Nephron (organoid): ENCODE data around the gene ATP5MK.
"Not testable (repeated sequence)": the region's sequence is repeated elsewhere in the genome, so short reads cannot be mapped to it uniquely, and the experiment has no call there.

ENCODE experiments used
- H3K27ac Mint-ChIP-seq, 3 experiments: 2 replicates each; pipeline ENCODE4 v1.8.0; 2020; ENCODE audit warnings: mixed read lengths in 3 of 3, mild to moderate bottlenecking in 2 of 3, moderate library complexity in 1 of 3
- H3K27me3 Mint-ChIP-seq: 2 replicates; pipeline ENCODE4 v1.8.0; 2021; ENCODE audit warnings: low read depth, mild to moderate bottlenecking, moderate library complexity, mixed read lengths
- H3K36me3 Mint-ChIP-seq: 2 replicates; pipeline ENCODE4 v1.8.0; 2020; ENCODE audit warnings: low read depth, mixed read lengths
- H3K4me1 Mint-ChIP-seq: 2 replicates; pipeline ENCODE4 v1.8.0; 2020; ENCODE audit warnings: mixed read lengths
- H3K4me3 Mint-ChIP-seq, 3 experiments: 2 replicates each; pipeline ENCODE4 v1.8.0; 2020; ENCODE audit warnings: mild to moderate bottlenecking in 3 of 3, mixed read lengths in 3 of 3, moderate library complexity in 2 of 3
- H3K9me3 Mint-ChIP-seq: 2 replicates; pipeline ENCODE4 v1.8.0; 2020; ENCODE audit warnings: mixed read lengths
- TF ChIP-seq, protein P1 (sequence below), 3 experiments: fragments of 200-600 bp; sonication (generic); IDR thresholded peaks; one replicate each; pipeline ENCODE4 v1.5.0; 2021; ENCODE audit warnings: antibody characterized with exemption in 3 of 3; ENCODE audit not compliant: unreplicated experiment in 3 of 3

The ATP5MK gene

DNA sequence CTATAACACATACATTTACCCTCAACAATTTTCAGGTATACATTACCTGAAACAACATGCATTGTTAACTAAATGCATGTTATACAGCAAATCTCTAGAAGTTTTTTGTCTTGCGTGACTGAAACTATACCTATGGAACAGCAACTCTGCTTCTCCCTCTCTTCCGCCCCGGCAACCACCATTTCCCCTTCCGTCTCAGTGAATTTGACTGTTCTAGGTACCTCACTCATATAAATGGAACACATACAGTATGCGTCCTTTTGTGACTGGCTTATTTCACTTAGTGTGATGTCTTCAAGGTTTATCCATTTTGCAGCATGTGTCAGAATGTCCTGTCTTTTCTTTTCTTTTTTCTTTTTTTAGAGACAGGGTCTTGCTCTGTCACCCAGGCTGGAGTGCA, 33.4 kb upstream of the ATP5MK start:
- H3K9me3 Mint-ChIP-seq = no peaks in the 10 kb centered on the region
- peaks cover 70% of the 10 kb centered on the region for H3K36me3 Mint-ChIP-seq
- TF ChIP-seq, protein P1, sequence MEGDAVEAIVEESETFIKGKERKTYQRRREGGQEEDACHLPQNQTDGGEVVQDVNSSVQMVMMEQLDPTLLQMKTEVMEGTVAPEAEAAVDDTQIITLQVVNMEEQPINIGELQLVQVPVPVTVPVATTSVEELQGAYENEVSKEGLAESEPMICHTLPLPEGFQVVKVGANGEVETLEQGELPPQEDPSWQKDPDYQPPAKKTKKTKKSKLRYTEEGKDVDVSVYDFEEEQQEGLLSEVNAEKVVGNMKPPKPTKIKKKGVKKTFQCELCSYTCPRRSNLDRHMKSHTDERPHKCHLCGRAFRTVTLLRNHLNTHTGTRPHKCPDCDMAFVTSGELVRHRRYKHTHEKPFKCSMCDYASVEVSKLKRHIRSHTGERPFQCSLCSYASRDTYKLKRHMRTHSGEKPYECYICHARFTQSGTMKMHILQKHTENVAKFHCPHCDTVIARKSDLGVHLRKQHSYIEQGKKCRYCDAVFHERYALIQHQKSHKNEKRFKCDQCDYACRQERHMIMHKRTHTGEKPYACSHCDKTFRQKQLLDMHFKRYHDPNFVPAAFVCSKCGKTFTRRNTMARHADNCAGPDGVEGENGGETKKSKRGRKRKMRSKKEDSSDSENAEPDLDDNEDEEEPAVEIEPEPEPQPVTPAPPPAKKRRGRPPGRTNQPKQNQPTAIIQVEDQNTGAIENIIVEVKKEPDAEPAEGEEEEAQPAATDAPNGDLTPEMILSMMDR (IDR thresholded peaks at IDR 0.05; ENCODE audit: unreplicated experiment in 3 of 3) = no peak

DNA sequence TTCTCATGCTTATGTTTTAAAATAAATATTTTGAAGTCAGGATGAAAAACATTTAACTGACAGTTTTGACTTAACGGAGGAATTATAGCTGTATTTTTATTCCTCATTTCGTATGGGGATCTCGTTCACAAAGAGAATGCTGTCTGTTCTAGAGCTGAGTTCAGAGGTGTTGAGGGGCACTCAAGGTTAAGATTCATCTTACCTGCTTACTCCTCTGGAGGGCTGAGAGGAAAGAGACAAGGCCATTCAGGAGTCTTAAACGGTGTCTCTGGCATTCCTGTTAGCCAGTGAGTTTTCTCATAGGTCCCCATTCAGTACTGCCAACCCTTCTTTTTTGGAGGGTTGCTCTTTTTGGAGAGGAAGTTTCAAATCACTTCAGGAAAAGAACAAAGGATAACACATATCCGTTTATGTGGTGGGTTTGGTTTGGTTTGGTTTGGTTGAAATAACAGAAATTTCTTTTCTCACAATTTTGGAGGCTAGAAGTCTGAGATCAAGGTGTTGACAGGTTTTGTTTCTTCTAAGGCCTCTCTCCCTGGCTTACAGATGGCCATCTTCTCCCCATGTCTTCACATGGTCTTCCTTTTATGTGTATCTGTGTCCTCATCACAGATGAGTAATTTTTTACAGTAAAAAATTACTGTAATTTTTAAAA, 32.8 kb upstream of the ATP5MK start:
- Mint-ChIP-seq H3K27ac (no peak overlapping the region), H3K36me3 (peaks cover 75% of the 10 kb centered on the region), H3K4me3 (no peak overlapping the region), H3K4me1 (no peaks in the 10 kb centered on the region), H3K27me3 (no peaks in the 10 kb centered on the region), H3K9me3 (no peaks in the 10 kb centered on the region)
- TF ChIP-seq, protein P1 (IDR thresholded peaks at IDR 0.05; ENCODE audit: unreplicated experiment in 3 of 3) = no peak

More for the DNA sequence above, 33.4 kb upstream of the ATP5MK start:
- H3K27me3 Mint-ChIP-seq = no peaks in the 10 kb centered on the region
- no peaks in the 10 kb centered on the region for H3K4me1 Mint-ChIP-seq
- no peak overlapping the region for H3K4me3 Mint-ChIP-seq
- H3K27ac Mint-ChIP-seq = no peak overlapping the region

DNA sequence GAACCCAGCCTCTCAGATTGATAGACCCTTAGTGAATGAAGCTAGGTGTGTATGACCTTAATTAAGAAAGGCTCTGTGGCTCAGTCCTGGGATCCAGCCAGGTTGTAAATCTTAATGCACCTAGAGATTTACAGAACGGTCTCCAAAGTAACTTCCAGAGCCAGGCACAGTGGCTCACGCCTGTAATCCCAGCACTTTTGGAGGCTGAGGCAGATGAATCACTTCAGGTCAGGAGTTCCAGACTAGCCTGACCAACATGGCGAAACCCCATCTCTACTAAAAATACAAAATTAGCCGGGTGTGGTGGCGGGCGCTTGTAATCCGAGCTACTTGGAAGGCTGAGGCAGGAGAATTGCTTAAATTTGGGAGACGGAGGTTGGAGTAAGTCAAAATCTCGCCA, 31.6 kb upstream of the ATP5MK start:
- H3K4me3 Mint-ChIP-seq = no peak overlapping the region
- TF ChIP-seq, protein P1 (IDR thresholded peaks at IDR 0.05; ENCODE audit: unreplicated experiment in 3 of 3) = no peak
- H3K36me3 Mint-ChIP-seq = peaks cover 78% of the 10 kb centered on the region
- H3K27me3 Mint-ChIP-seq = no peaks in the 10 kb centered on the region
- no peaks in the 10 kb centered on the region for H3K4me1 Mint-ChIP-seq
- H3K9me3 Mint-ChIP-seq = no peaks in the 10 kb centered on the region
- no peak overlapping the region for H3K27ac Mint-ChIP-seq

DNA sequence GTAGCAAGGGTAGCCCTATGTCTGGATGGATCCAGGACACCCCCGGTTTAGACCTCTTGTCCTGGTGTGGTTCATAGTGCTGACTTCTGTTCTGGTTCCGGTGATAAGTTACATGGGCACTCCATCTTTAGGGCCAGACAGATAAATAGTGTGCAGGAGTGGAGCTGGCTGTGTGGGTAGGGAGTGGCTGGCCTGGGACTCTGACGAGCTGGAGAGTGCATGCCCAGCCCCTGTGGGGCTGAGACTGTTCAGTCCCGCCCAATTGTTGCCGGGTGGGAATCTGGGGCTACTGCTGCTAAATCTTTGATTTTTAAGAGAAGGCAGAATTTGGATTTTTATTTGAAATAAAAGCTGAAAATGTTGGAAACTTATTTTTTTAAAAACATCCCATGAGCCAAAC, 27.5 kb upstream of the ATP5MK start:
- H3K27ac Mint-ChIP-seq = no peak overlapping the region
- H3K4me1 Mint-ChIP-seq = no peaks in the 10 kb centered on the region
- H3K27me3 Mint-ChIP-seq = no peaks in the 10 kb centered on the region
- TF ChIP-seq, protein P1 (IDR thresholded peaks at IDR 0.05; ENCODE audit: unreplicated experiment in 3 of 3) = no peak
- peaks cover 74% of the 10 kb centered on the region for H3K36me3 Mint-ChIP-seq
- no peaks in the 10 kb centered on the region for H3K9me3 Mint-ChIP-seq
- H3K4me3 Mint-ChIP-seq = no peak overlapping the region

DNA sequence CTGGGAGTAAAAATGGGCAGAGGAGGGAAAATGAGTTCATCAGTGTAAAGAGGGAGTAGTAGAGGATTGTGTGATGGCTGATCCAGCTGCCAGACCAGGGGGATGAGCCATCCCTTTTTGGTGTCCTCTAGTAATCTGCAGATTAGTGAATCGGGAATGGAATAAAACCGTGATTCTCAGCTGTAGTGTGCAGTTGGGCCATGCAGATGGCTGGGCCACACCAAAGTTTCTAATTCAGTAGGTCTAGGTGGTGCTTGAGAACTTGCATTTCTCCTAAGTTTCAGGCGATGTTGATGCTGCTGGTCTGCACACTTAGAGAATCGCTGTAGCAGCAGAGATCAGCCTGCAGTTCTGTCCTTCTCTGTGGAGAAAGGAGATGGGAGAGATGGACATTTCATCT, 22.8 kb upstream of the ATP5MK start:
- Mint-ChIP-seq H3K27me3 (no peaks in the 10 kb centered on the region), H3K4me3 (no peak overlapping the region), H3K27ac (no peak overlapping the region), H3K9me3 (no peaks in the 10 kb centered on the region), H3K36me3 (peaks cover 85% of the 10 kb centered on the region), H3K4me1 (no peaks in the 10 kb centered on the region)
- TF ChIP-seq, protein P1 (IDR thresholded peaks at IDR 0.05; ENCODE audit: unreplicated experiment in 3 of 3) = no peak

DNA sequence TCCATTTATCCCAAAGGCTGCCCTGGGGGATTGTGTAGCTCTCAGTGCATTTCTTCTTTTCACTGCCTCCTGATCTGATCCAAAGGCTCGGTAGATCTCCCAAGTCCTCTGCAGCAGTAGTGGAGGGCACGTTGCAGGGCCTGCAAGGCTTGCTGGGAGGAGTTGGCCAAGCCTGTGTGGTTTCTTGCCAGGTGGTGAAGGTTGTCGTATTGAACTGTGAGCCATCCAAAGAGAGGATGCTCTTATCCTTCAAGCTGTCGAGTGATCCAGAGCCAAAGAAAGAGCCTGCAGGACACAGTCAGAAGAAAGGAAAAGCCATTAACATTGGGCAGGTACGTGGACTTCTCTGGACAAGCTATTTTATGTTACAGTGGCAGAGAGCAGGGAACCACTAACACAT, 21.3 kb upstream of the ATP5MK start:
- no peaks in the 10 kb centered on the region for H3K27me3 Mint-ChIP-seq
- TF ChIP-seq, protein P1 (IDR thresholded peaks at IDR 0.05; ENCODE audit: unreplicated experiment in 3 of 3) = no peak
- H3K36me3 Mint-ChIP-seq = peaks cover 84% of the 10 kb centered on the region
- H3K27ac Mint-ChIP-seq = no peak overlapping the region
- no peak overlapping the region for H3K4me3 Mint-ChIP-seq
- H3K4me1 Mint-ChIP-seq = no peaks in the 10 kb centered on the region
- no peaks in the 10 kb centered on the region for H3K9me3 Mint-ChIP-seq

DNA sequence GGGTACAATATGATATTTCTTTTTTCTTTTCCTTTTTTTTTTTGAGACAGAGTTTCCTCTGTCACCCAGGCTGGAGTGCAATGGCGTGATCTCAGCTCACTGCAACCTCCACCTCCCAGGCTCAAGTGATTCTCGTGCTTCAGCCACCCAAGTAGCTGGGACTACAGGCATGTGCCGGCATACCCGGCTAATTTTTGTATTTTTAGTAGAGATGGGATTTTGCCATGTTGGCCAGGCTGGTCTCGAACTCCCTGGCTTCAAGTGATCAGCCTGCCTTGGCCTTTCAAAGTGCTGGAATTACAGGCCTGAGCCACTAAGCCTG, 20.8 kb upstream of the ATP5MK start:
- not testable (repeated sequence) for H3K27me3 Mint-ChIP-seq

More for the DNA sequence above, 20.8 kb upstream of the ATP5MK start:
- H3K4me1 Mint-ChIP-seq, H3K4me3 Mint-ChIP-seq, H3K27ac Mint-ChIP-seq, H3K9me3 Mint-ChIP-seq: not testable (repeated sequence)
- H3K36me3 Mint-ChIP-seq = peaks cover 81% of the 10 kb centered on the region
